GM19395 (cell line): Measurements from ENCODE around the gene MAML2.

Source experiments
- ATAC-seq: cut with Tn5 transposase; IDR thresholded peaks from one replicate; pipeline ENCODE4 v1.9.1; 2021; ENCODE audit warnings: mild to moderate bottlenecking, moderate library complexity; ENCODE audit not compliant: unreplicated experiment

MAML2 gene

GRCh38 chr11:96242971-96243647 lies 99.9 kb downstream of the MAML2 start:
- ATAC-seq = peak; percentile 95

GRCh38 chr11:96242191-96242847 lies 100.7 kb downstream of the MAML2 start:
- no peak for ATAC-seq

- no peak for ATAC-seq
Observed at GRCh38 chr11:96241331-96241841, 101.6 kb downstream of the MAML2 start.

GRCh38 chr11:96238563-96239135 lies 104.3 kb downstream of the MAML2 start:
- ATAC-seq = no peak

GRCh38 chr11:96237766-96238266 lies 105.2 kb downstream of the MAML2 start:
- no peak for ATAC-seq

- peak; percentile 96 for ATAC-seq
Observed at GRCh38 chr11:96235751-96236150, 107.2 kb downstream of the MAML2 start.

GRCh38 chr11:96234866-96235441 lies 108.0 kb downstream of the MAML2 start:
- ATAC-seq = no peak

GRCh38 chr11:96232132-96232531 lies 110.9 kb downstream of the MAML2 start:
- ATAC-seq = no peak

- ATAC-seq = no peak
Observed at GRCh38 chr11:96230686-96231085, 112.3 kb downstream of the MAML2 start.

- ATAC-seq = no peak
Observed at GRCh38 chr11:96229354-96229977, 113.5 kb downstream of the MAML2 start.

- ATAC-seq = no peak
Observed at GRCh38 chr11:96228910-96229309, 114.1 kb downstream of the MAML2 start.

- ATAC-seq = no peak
Observed at GRCh38 chr11:96228473-96228891, 114.5 kb downstream of the MAML2 start.

GRCh38 chr11:96227244-96227643 lies 115.8 kb downstream of the MAML2 start:
- ATAC-seq = no peak

GRCh38 chr11:96223083-96223482 lies 119.9 kb downstream of the MAML2 start:
- no peak for ATAC-seq

- ATAC-seq = no peak
Observed at GRCh38 chr11:96222102-96222501, 120.9 kb downstream of the MAML2 start.

- ATAC-seq = no peak
Observed at GRCh38 chr11:96221244-96222070, 121.5 kb downstream of the MAML2 start.

- no peak for ATAC-seq
Observed at GRCh38 chr11:96219981-96220623, 122.9 kb downstream of the MAML2 start.

GRCh38 chr11:96218901-96219300 lies 124.1 kb downstream of the MAML2 start:
- no peak for ATAC-seq

GRCh38 chr11:96218006-96218405 lies 125.0 kb downstream of the MAML2 start:
- no peak for ATAC-seq

- ATAC-seq = no peak
Observed at GRCh38 chr11:96217206-96217605, 125.8 kb downstream of the MAML2 start.
